22Rv1 (cell line): Measurements from ENCODE around the gene KRTAP10-2.
"Not testable (repeated sequence)": the region's sequence is repeated elsewhere in the genome, so short reads cannot be mapped to it uniquely, and the experiment has no call there.

Experiments
- H3K27ac ChIP-seq: fragments of 450-650 bp; 2 replicates; pipeline ENCODE4 v1.5.1; 2017
- ZFX ChIP-seq: fragments of 450-650 bp; IDR thresholded peaks from 2 replicates; pipeline ENCODE4 v1.6.1; 2017; ENCODE audit warnings: antibody characterized with exemption, borderline replicate concordance
- TF ChIP-seq, protein P1 (sequence below): fragments of 450-650 bp; IDR thresholded peaks from 2 replicates; pipeline ENCODE4 v1.5.1; 2017; ENCODE audit warnings: mild to moderate bottlenecking

The KRTAP10-2 gene

GRCh38 chr21:44556879-44557278, 5.6 kb upstream of the KRTAP10-2 start:
- TF ChIP-seq, protein P1, sequence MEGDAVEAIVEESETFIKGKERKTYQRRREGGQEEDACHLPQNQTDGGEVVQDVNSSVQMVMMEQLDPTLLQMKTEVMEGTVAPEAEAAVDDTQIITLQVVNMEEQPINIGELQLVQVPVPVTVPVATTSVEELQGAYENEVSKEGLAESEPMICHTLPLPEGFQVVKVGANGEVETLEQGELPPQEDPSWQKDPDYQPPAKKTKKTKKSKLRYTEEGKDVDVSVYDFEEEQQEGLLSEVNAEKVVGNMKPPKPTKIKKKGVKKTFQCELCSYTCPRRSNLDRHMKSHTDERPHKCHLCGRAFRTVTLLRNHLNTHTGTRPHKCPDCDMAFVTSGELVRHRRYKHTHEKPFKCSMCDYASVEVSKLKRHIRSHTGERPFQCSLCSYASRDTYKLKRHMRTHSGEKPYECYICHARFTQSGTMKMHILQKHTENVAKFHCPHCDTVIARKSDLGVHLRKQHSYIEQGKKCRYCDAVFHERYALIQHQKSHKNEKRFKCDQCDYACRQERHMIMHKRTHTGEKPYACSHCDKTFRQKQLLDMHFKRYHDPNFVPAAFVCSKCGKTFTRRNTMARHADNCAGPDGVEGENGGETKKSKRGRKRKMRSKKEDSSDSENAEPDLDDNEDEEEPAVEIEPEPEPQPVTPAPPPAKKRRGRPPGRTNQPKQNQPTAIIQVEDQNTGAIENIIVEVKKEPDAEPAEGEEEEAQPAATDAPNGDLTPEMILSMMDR: no peak
- TF ChIP-seq ZFX: no peak
- no peak overlapping the region for H3K27ac ChIP-seq

- TF ChIP-seq, protein P1: no peak
- no peak for TF ChIP-seq ZFX
- no peak overlapping the region for H3K27ac ChIP-seq
Observed at GRCh38 chr21:44555200-44555875, 4.0 kb upstream of the KRTAP10-2 start.

- TF ChIP-seq, protein P1: no peak
- TF ChIP-seq ZFX: no peak
- no peak overlapping the region for H3K27ac ChIP-seq
Observed at GRCh38 chr21:44552681-44553080, 1.4 kb upstream of the KRTAP10-2 start.

DNA sequence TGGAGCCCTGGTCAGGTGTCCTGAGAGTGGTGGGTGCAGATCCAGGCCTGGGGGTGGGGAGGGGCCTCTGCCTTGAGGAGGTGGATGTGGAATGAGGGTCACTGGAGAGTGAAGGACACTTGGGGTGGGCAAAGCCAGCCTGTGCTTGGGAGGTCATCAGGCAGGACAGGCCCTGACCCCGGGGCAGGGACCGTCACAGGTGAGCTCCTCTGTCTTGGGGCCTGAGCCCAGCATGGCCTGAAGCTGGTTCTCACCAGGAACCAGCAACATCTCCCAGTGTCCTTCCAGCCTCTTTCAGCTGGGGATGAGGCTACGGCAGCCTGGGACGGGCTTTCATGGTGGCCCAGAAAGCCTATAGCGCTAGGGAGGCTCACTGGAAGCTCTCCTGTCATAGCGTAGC, 831 bp upstream of the KRTAP10-2 start:
- no peak overlapping the region for H3K27ac ChIP-seq
- no peak for TF ChIP-seq ZFX
- TF ChIP-seq, protein P1: no peak

DNA sequence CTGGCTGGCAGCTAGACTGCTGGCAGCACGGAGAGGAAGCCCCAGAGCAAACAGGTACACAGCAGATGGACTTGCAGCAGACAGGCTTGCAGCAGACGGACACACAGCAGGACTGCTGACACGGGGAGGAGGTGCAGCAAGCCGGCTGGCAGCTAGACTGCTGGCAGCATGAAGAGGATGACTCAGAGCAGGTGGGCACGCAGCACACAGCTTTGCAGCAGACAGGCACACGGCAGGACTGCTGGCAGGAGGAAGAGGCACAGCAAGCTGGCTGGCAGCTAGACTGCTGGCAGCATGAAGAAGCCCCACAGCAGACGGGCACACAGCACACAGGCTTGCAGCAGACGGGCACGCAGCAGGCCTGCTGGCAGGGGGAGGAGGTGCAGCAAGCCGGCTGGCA, 498 bp downstream of the KRTAP10-2 start:
- TF ChIP-seq, protein P1: no peak
- TF ChIP-seq ZFX: no peak
- no peak overlapping the region for H3K27ac ChIP-seq

- H3K27ac ChIP-seq: not testable (repeated sequence)
Observed at GRCh38 chr21:44550285-44550684, 1.0 kb downstream of the KRTAP10-2 start.

GRCh38 chr21:44549525-44550211, 1.6 kb downstream of the KRTAP10-2 start:
- TF ChIP-seq, protein P1: no peak
- TF ChIP-seq ZFX: no peak
- H3K27ac ChIP-seq: no peak overlapping the region
